ENCODE data around the gene FXYD6. TPM values are rescaled to one million over a fixed set of nuclear protein-coding genes. Genes with fewer than 3 reads are reported as not detected.

FXYD6 gene
- total RNA-seq, 2 experiments from 2014 or later = not detected

DNA sequence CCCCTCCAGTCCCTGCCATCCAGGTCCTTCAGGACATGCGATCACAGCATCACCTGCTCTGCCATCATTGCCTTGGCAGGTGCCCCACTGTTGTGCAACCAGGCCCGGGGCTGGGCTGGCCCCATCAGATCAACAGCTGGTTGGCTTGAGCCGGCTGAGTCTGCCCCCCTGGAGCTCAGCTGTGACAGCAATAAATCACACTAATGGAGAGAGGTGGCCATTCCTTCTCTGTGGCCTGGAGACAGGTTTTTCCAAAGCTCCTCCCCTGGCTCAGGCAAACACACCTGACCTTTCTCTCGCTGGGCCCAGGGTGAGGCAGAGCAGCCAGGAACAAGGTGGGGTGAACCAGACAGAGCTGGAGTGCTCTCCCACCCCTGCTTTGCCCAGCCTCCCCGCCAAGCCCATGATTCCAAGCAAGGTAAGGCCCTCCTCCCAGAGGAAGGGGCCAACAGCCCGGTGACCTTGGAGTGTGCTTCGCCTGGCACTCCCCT, 43.0 kb downstream of the FXYD6 start:
- no TSS peak for BruUV-seq (replicated peaks)
- POLR2A ChIA-PET = interaction anchor here (1.8 kb wide), 1 partner anchor 10 kb away, joined by 4 read pairs; no protein-coding TSS in a partner anchor
- CTCF ChIA-PET (ENCODE audit: unreplicated experiment) = interaction anchor here (1.4 kb wide), 1 partner anchor 113 kb away, joined by 3 read pairs; no protein-coding TSS in a partner anchor
- intact Hi-C loops (cut with micrococcal nuclease; ENCODE audit: unreplicated experiment) = no loop called here
- no peaks in the 10 kb centered on the region for H3K9me2 ChIP-seq (ENCODE audit: insufficient read depth, low read length)
- no peaks in the 10 kb centered on the region for H3K9me3 ChIP-seq (ENCODE audit: low read length)
- H3K36me3 ChIP-seq (ENCODE audit: insufficient read depth, low read length) = no peaks in the 10 kb centered on the region
- no peak overlapping the region for H2AFZ ChIP-seq (ENCODE audit: low read length)
- H3K79me2 ChIP-seq (ENCODE audit: insufficient read depth, low read depth, low read length) = no peaks in the 10 kb centered on the region
- no peak overlapping the region for H3K4me3 ChIP-seq (ENCODE audit: low read depth, low read length, poor library complexity, severe bottlenecking)
- TF ChIP-seq EZH2phosphoT487 (IDR thresholded peaks at IDR 0.05; ENCODE audit: borderline replicate concordance, low read depth, low read length) = no peak
- TF ChIP-seq, protein P1, sequence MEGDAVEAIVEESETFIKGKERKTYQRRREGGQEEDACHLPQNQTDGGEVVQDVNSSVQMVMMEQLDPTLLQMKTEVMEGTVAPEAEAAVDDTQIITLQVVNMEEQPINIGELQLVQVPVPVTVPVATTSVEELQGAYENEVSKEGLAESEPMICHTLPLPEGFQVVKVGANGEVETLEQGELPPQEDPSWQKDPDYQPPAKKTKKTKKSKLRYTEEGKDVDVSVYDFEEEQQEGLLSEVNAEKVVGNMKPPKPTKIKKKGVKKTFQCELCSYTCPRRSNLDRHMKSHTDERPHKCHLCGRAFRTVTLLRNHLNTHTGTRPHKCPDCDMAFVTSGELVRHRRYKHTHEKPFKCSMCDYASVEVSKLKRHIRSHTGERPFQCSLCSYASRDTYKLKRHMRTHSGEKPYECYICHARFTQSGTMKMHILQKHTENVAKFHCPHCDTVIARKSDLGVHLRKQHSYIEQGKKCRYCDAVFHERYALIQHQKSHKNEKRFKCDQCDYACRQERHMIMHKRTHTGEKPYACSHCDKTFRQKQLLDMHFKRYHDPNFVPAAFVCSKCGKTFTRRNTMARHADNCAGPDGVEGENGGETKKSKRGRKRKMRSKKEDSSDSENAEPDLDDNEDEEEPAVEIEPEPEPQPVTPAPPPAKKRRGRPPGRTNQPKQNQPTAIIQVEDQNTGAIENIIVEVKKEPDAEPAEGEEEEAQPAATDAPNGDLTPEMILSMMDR (conservative IDR thresholded peaks at IDR 0.05; ENCODE audit: low read length) = no peak
- H3K27ac ChIP-seq (ENCODE audit: low read depth, low read length, poor library complexity, severe bottlenecking) = no peak overlapping the region
- no peaks in the 10 kb centered on the region for H3K4me1 ChIP-seq (ENCODE audit: insufficient read depth, low read length, poor library complexity, severe bottlenecking)
- no peaks in the 10 kb centered on the region for H4K20me1 ChIP-seq (ENCODE audit: insufficient read depth, low read length)
- no peak for DNase-seq (ENCODE audit: low spot score)
- H3K4me2 ChIP-seq (ENCODE audit: low read length) = no peak overlapping the region

DNA sequence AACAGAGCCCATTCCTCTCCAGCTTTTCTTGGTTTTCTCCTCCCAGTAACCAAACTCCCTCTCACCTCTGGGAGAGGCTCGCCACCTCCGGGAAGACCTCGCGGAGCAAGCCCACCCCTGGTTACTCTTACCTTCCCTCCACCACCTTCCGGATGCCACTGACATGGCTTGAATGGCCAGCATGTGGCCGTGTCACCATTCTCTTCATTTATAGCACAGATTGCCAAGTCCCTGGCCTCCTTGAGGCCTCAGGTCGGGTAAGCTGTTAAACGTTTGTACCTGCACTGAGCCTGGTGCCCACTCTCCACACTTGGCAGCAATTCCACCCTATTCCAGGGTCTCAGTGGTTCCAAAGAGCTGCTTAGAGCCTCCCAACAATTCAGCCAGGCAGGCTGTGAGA, 43.9 kb downstream of the FXYD6 start:
- ChIA-PET POLR2A (no interaction called here), CTCF (ENCODE audit: unreplicated experiment) (no interaction called here)
- no TSS peak for BruUV-seq (replicated peaks)
- Histone ChIP-seq H3K4me1 (ENCODE audit: insufficient read depth, low read length, poor library complexity, severe bottlenecking) (no peaks in the 10 kb centered on the region), H2AFZ (ENCODE audit: low read length) (no peak overlapping the region), H3K9me3 (ENCODE audit: low read length) (no peaks in the 10 kb centered on the region), H3K36me3 (ENCODE audit: insufficient read depth, low read length) (no peaks in the 10 kb centered on the region), H4K20me1 (ENCODE audit: insufficient read depth, low read length) (no peaks in the 10 kb centered on the region), H3K79me2 (ENCODE audit: insufficient read depth, low read depth, low read length) (no peaks in the 10 kb centered on the region), H3K4me3 (ENCODE audit: low read depth, low read length, poor library complexity, severe bottlenecking) (no peak overlapping the region), H3K9me2 (ENCODE audit: insufficient read depth, low read length) (no peaks in the 10 kb centered on the region), H3K27ac (ENCODE audit: low read depth, low read length, poor library complexity, severe bottlenecking) (no peak overlapping the region), H3K4me2 (ENCODE audit: low read length) (no peak overlapping the region)
- TF ChIP-seq, protein P1 (conservative IDR thresholded peaks at IDR 0.05; ENCODE audit: low read length) = no peak
- no peak for TF ChIP-seq EZH2phosphoT487 (IDR thresholded peaks at IDR 0.05; ENCODE audit: borderline replicate concordance, low read depth, low read length)
- intact Hi-C loops (cut with micrococcal nuclease; ENCODE audit: unreplicated experiment) = no loop called here
- no peak for DNase-seq (ENCODE audit: low spot score)

DNA sequence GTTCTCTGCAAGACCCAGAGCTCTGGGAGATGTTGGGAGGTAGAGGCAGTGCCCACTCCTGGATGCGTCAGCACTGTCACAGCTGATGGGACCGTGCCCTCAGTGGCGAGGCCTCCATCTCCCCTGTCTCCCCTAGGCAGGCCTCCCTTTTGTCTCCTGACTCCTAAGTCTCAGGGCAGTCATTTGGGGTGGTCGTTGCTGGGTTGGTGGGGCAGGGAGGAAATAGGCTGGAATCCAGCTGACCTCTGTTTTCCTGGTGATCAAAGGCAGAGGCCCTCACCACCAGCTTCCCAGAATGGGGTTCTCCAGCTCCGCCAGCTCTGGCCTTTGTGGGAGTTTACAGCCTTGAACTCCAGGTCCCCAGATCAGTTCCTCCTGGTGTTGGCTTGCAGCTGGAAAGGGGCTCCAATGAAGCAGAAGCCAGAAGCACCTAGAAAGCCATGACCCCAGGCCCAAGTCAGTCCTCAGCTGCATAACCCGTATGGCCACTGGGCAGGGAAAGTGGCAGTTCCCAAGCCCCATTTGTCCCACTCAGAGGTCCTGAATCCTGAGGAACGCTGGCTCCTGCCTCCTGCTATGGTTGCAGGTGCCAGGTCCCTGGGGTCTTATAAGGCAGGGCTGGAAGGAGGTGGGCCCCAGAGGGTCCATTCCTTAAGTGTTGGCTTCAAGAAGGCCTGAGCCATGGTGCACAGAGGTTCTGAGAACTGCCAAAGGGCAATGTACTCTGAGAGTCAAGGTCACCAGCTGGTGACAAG, 44.6 kb downstream of the FXYD6 start:
- no peaks in the 10 kb centered on the region for H3K4me1 ChIP-seq (ENCODE audit: insufficient read depth, low read length, poor library complexity, severe bottlenecking)
- ChIA-PET CTCF (ENCODE audit: unreplicated experiment) (no interaction called here), POLR2A (no interaction called here)
- H3K9me3 ChIP-seq (ENCODE audit: low read length) = no peaks in the 10 kb centered on the region
- intact Hi-C loops (cut with micrococcal nuclease; ENCODE audit: unreplicated experiment) = no loop called here
- no TSS peak for BruUV-seq (replicated peaks)
- no peak overlapping the region for H3K27ac ChIP-seq (ENCODE audit: low read depth, low read length, poor library complexity, severe bottlenecking)
- H4K20me1 ChIP-seq (ENCODE audit: insufficient read depth, low read length) = no peaks in the 10 kb centered on the region
- no peaks in the 10 kb centered on the region for H3K36me3 ChIP-seq (ENCODE audit: insufficient read depth, low read length)
- TF ChIP-seq, protein P1 (conservative IDR thresholded peaks at IDR 0.05; ENCODE audit: low read length) = no peak
- TF ChIP-seq EZH2phosphoT487 (IDR thresholded peaks at IDR 0.05; ENCODE audit: borderline replicate concordance, low read depth, low read length) = no peak
- H2AFZ ChIP-seq (ENCODE audit: low read length) = no peak overlapping the region
- no peak for DNase-seq (ENCODE audit: low spot score)
- no peaks in the 10 kb centered on the region for H3K79me2 ChIP-seq (ENCODE audit: insufficient read depth, low read depth, low read length)
- no peak overlapping the region for H3K4me3 ChIP-seq (ENCODE audit: low read depth, low read length, poor library complexity, severe bottlenecking)
- no peaks in the 10 kb centered on the region for H3K9me2 ChIP-seq (ENCODE audit: insufficient read depth, low read length)
- no peak overlapping the region for H3K4me2 ChIP-seq (ENCODE audit: low read length)

Data from OCI-LY7 (cell line).